GM18867 (cell line): ENCODE measurements around the gene CCDC178.

ENCODE experiments used
- ATAC-seq: cut with Tn5 transposase; IDR thresholded peaks from one replicate; pipeline ENCODE4 v1.9.1; 2021; ENCODE audit warnings: mild to moderate bottlenecking, moderate library complexity; ENCODE audit not compliant: unreplicated experiment

CCDC178 gene

GRCh38 chr18:33135951-33136660 lies 304.4 kb downstream of the CCDC178 start:
- no peak for ATAC-seq

- ATAC-seq = no peak
Measured at GRCh38 chr18:33132657-33133056, 307.9 kb downstream of the CCDC178 start.

GRCh38 chr18:33128581-33128980 lies 311.9 kb downstream of the CCDC178 start:
- ATAC-seq = no peak

- ATAC-seq = no peak
Measured at GRCh38 chr18:33123862-33124518, 316.5 kb downstream of the CCDC178 start.

- no peak for ATAC-seq
Measured at GRCh38 chr18:33116376-33116775, 324.1 kb downstream of the CCDC178 start.

GRCh38 chr18:33115917-33116316 lies 324.6 kb downstream of the CCDC178 start:
- no peak for ATAC-seq

GRCh38 chr18:33115476-33115875 lies 325.0 kb downstream of the CCDC178 start:
- ATAC-seq = no peak

- no peak for ATAC-seq
Measured at GRCh38 chr18:33114749-33115148, 325.8 kb downstream of the CCDC178 start.

- no peak for ATAC-seq
Measured at GRCh38 chr18:33113416-33113815, 327.1 kb downstream of the CCDC178 start.

- ATAC-seq = no peak
Measured at GRCh38 chr18:33107511-33107910, 333.0 kb downstream of the CCDC178 start.

GRCh38 chr18:33101316-33101715 lies 339.2 kb downstream of the CCDC178 start:
- ATAC-seq = no peak

GRCh38 chr18:33099626-33100025 lies 340.9 kb downstream of the CCDC178 start:
- no peak for ATAC-seq

- no peak for ATAC-seq
Measured at GRCh38 chr18:33097126-33097525, 343.4 kb downstream of the CCDC178 start.

- no peak for ATAC-seq
Measured at GRCh38 chr18:33090461-33090860, 350.1 kb downstream of the CCDC178 start.

- ATAC-seq = no peak
Measured at GRCh38 chr18:33076601-33077000, 363.9 kb downstream of the CCDC178 start.

- no peak for ATAC-seq
Measured at GRCh38 chr18:33074125-33074524, 366.4 kb downstream of the CCDC178 start.

GRCh38 chr18:33062834-33063364 lies 377.6 kb downstream of the CCDC178 start:
- ATAC-seq = no peak

GRCh38 chr18:33052886-33053285 lies 387.6 kb downstream of the CCDC178 start:
- no peak for ATAC-seq

- ATAC-seq = no peak
Measured at GRCh38 chr18:33051407-33051806, 389.1 kb downstream of the CCDC178 start.

- no peak for ATAC-seq
Measured at GRCh38 chr18:33040213-33040612, 400.3 kb downstream of the CCDC178 start.

- no peak for ATAC-seq
Measured at GRCh38 chr18:33034945-33035344, 405.6 kb downstream of the CCDC178 start.

- ATAC-seq = no peak
Measured at GRCh38 chr18:33034212-33034611, 406.3 kb downstream of the CCDC178 start.
